Effector memory CD8-positive, alpha-beta T cell (primary cell): ENCODE measurements around the gene BLCAP.
A peak's percentile ranks its signal among the peaks of the same experiment; 100 is the strongest.

Source experiments
- ATAC-seq: fragments of 150-1000 bp; cut with Tn5 transposase; replicated peaks from 2 replicates; pipeline ENCODE4 v1.10.0; 2021; ENCODE audit warnings: mild to moderate bottlenecking, moderate library complexity
- DNase-seq, 3 experiments: peaks; one replicate each; pipeline ENCODE4 v3.0.0; 2021
- H3K27ac Mint-ChIP-seq, 2 donors: one replicate each; pipeline ENCODE4 v1.8.0; 2022; ENCODE audit warnings: mild to moderate bottlenecking in 2 of 2, mixed read lengths in 2 of 2, moderate library complexity in 2 of 2
- H3K27me3 Mint-ChIP-seq, 2 donors: one replicate each; pipeline ENCODE4 v1.8.0; 2022; ENCODE audit warnings: mixed read lengths in 2 of 2
- H3K36me3 Mint-ChIP-seq: one replicate; pipeline ENCODE4 v1.8.0; 2022; ENCODE audit warnings: mild to moderate bottlenecking, moderate library complexity, mixed read lengths; ENCODE audit not compliant: insufficient read depth
- H3K4me1 Mint-ChIP-seq, 2 donors: one replicate each; pipeline ENCODE4 v1.8.0; 2022; ENCODE audit warnings: low read depth in 2 of 2, mixed read lengths in 2 of 2
- H3K4me3 Mint-ChIP-seq, 2 donors: one replicate each; pipeline ENCODE4 v1.8.0; 2022; ENCODE audit warnings: mild to moderate bottlenecking in 2 of 2, mixed read lengths in 2 of 2, moderate library complexity in 2 of 2
- H3K9me3 Mint-ChIP-seq, 2 donors: one replicate each; pipeline ENCODE4 v1.8.0; 2022; ENCODE audit warnings: mixed read lengths in 2 of 2

Gene BLCAP

GRCh38 chr20:37530696-37531095, 3.0 kb upstream of the BLCAP start:
- peaks cover 26 to 28% of the 10 kb centered on the region in 2 donors for H3K4me1 Mint-ChIP-seq
- no peak overlapping the region for H3K27ac Mint-ChIP-seq
- H3K4me3 Mint-ChIP-seq = no peak overlapping the region
- H3K36me3 Mint-ChIP-seq = peaks cover 18% of the 10 kb centered on the region
- no peaks in the 10 kb centered on the region for H3K9me3 Mint-ChIP-seq
- H3K27me3 Mint-ChIP-seq = peaks cover 0 to 13% of the 10 kb centered on the region in 2 donors
- no peak for ATAC-seq
- DNase-seq = no peak

DNA sequence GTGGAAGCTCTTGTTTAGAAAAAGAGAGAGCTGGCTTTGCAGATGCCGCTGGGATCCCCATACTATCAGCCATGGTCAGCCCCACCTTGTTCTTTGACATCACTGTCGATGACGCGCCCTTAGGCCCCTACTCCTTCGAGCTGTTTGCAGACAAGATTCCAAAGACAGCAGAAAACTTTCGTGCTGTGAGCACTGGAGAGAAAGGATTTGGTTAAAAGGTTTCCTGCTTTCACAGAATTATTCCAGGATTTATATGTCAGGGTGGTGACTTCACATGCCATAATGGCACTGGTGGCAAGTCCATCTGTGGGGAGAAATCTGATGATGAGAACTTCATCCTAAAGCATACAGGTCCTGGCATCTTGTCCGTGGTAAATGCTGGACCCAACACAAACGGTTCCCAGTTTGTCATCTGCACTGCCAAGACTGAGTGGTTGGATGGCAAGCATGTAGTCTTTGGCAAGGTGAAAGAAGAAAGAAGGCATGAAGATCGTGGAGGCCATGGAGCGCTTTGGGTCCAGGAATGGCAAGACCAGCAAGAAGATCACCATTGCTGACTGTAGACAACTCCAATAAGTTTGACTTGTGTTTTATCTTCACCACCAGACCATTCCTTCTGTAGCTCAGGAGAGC, 2.4 kb upstream of the BLCAP start:
- H3K36me3 Mint-ChIP-seq = peaks cover 19% of the 10 kb centered on the region
- H3K4me3 Mint-ChIP-seq = no peak overlapping the region
- ATAC-seq = no peak
- H3K27ac Mint-ChIP-seq = no peak overlapping the region
- H3K27me3 Mint-ChIP-seq = peaks cover 0 to 13% of the 10 kb centered on the region in 2 donors
- peaks cover 33 to 34% of the 10 kb centered on the region in 2 donors for H3K4me1 Mint-ChIP-seq
- DNase-seq = no peak
- H3K9me3 Mint-ChIP-seq = no peaks in the 10 kb centered on the region

DNA sequence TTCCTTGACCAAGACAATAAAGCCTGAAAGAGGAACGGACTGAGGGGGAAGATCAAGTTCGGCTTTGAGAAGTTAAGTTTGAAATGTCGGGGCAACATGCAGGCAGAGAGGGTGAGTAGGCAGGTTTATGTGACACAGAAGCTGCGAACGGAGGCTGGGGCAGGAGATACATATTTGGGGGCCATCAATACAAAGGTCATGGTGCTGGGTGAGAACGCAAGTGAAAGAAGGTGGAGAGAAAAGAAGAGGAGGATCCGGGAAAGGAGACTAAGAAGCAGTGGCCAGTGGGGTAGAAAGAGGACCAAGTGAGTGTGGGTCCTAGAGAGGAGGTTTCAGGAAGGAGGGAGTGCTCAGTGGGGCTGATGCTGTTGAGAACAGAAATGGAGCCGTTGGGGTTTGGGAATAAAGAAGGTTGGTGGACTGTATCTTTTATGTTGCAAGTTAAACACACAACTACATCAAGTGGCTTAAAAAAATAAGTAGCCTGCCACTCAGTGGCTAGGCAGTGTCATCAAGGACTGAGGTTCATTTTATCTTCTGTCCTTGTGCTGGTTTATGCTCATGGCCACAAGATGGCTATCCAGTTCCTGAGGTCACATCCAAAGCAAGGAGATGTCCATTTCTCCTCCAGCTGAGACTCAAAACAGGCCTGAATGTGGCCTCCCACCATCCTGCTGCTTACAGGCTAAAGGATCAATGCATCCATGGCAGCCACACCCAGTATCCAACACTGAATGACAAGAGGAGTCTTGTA, 1.7 kb upstream of the BLCAP start:
- Mint-ChIP-seq H3K36me3 (peaks cover 23% of the 10 kb centered on the region), H3K4me1 (peaks cover 35 to 36% of the 10 kb centered on the region in 2 donors), H3K9me3 (no peaks in the 10 kb centered on the region), H3K27me3 (peaks cover 0 to 13% of the 10 kb centered on the region in 2 donors), H3K27ac (peak overlapping the region in 1 of 2 donors; percentile 6), H3K4me3 (peak overlapping the region in 1 of 2 donors; percentile 95)
- ATAC-seq (no peak), DNase-seq (no peak)

DNA sequence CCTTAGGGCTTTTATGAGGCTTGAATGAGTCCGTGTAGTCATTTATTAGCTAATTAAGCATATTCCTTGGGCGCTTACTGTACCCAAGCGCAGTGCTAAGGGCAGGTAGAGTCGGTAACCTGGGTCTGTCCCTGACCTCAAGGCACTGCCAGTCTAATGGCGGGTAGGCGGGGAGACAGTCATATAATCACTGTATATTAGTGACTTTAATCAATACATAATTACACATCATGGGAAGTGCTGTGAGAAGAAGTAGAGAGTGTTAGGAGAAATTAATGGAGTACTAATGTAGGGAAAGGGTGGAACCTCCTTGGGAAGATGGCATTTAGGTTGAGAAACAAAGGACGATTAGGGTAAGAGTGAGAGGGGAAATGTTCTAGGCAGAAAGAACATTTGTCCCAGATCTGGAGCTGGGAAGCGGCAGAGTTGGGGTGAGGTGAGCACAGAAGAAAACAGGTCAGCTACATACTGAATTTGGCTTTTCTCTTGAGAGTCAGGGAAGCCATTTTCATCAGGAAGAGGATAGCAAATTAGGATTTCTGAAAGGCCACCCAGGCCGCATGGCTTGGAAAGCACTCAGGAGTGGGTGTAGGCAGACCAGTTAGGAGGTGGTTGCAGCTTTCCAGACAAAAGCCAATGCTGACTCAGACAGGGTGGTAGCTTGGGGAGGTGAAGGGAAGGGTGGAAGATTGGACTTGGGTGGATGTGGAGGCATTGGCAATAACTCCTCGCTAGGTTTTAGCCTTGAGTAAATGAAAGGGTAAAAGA, 954 bp upstream of the BLCAP start:
- Mint-ChIP-seq H3K27ac (peak overlapping the region; percentile 100), H3K9me3 (no peaks in the 10 kb centered on the region), H3K4me3 (peak overlapping the region; percentile 88 to 95), H3K27me3 (peaks cover 0 to 13% of the 10 kb centered on the region in 2 donors), H3K36me3 (peaks cover 26% of the 10 kb centered on the region), H3K4me1 (peaks cover 39 to 43% of the 10 kb centered on the region in 2 donors)
- DNase-seq (no peak), ATAC-seq (no peak)

DNA sequence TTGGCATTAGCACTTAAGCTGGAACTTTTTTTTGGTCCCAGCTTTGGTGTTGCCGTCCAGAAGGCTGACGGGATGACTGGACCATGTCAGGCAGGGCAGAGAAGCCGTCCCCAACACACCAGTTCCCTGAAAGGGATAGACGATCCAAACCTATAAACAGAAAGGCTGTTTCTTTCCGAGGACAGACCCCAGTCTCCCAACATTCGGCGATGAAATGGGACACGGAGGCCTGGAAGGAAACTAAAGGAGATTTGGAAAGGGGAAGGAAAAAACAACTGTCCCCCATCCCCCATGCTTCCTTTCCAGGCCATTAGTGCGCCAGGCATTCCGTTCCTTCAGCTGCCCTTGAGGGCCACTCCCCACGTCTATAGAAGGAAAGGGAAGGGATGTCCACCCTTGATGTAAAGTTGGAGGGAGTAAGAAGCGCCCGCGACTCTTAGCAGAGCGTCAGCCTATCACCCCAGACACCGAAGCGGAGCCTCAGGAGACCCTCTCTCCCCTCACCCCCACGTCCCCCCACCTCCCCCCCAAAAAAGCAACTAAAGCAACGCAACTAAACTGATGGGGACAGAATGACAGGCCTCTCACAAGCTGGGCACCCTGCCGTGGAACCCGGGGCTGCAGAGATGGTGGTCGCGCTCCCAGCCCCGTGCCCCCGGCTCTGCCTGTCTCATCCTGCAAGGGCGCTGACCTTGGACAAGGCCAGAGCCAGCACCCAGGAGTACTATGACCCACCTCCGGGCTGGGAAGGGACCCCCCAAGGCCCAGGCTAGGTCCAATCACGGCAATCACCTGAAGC, 638 bp downstream of the BLCAP start:
- H3K4me1 Mint-ChIP-seq = peaks cover 45 to 47% of the 10 kb centered on the region in 2 donors
- peak overlapping the region; percentile 88 to 95 for H3K4me3 Mint-ChIP-seq
- peak overlapping the region; percentile 100 for H3K27ac Mint-ChIP-seq
- no peak for DNase-seq
- H3K36me3 Mint-ChIP-seq = peaks cover 30% of the 10 kb centered on the region
- H3K27me3 Mint-ChIP-seq = peaks cover 0 to 13% of the 10 kb centered on the region in 2 donors
- H3K9me3 Mint-ChIP-seq = no peaks in the 10 kb centered on the region
- no peak for ATAC-seq

DNA sequence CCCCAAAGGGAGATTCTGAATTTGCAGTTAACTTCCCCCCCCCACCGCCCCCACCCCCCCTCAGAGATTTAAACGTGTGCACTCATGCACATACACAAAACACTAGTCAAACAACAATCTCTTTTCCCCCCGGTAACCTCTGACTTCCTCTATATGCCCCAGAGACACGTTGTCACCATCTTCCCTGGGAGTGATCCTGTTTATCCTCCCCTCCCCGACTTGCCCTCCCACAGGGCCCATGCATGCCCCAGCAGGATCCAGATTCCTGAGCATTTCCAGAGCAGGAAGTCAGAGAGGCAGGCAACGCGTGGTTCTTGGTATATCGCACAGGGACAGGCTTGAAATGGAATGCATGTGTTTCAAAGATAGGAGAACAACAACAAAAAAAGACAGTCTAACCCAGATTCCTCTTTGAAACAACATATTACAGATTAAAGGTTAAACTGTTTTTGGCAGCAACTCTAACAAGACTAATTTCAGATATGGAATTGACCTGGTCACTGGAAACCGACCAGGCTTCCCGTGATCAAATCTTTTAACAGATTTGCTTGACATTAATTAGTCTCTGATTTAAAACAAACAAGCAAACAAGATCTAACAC, 1.3 kb downstream of the BLCAP start:
- DNase-seq = no peak
- peaks cover 36% of the 10 kb centered on the region for H3K36me3 Mint-ChIP-seq
- H3K27ac Mint-ChIP-seq = peak overlapping the region; percentile 100
- peaks cover 0 to 7% of the 10 kb centered on the region in 2 donors for H3K27me3 Mint-ChIP-seq
- peak overlapping the region; percentile 88 to 95 for H3K4me3 Mint-ChIP-seq
- no peak for ATAC-seq
- peaks cover 47 to 49% of the 10 kb centered on the region in 2 donors for H3K4me1 Mint-ChIP-seq
- H3K9me3 Mint-ChIP-seq = no peaks in the 10 kb centered on the region

GRCh38 chr20:37525810-37526209, 1.9 kb downstream of the BLCAP start:
- Mint-ChIP-seq H3K4me3 (peak overlapping the region; percentile 88 to 95), H3K9me3 (no peaks in the 10 kb centered on the region), H3K4me1 (peaks cover 49% of the 10 kb centered on the region in 2 donors), H3K27me3 (peaks cover 0 to 2% of the 10 kb centered on the region in 2 donors), H3K27ac (peak overlapping the region; percentile 100), H3K36me3 (peaks cover 39% of the 10 kb centered on the region)
- no peak for ATAC-seq
- DNase-seq = no peak

- Mint-ChIP-seq H3K4me3 (peak overlapping the region; percentile 88 to 95), H3K4me1 (peaks cover 55 to 56% of the 10 kb centered on the region in 2 donors), H3K36me3 (peaks cover 39% of the 10 kb centered on the region), H3K9me3 (no peaks in the 10 kb centered on the region), H3K27me3 (no peaks in the 10 kb centered on the region), H3K27ac (peak overlapping the region; percentile 93 to 100)
- ATAC-seq (peak; percentile 8), DNase-seq (peak in 1 of 3 experiments; percentile 15)
These were observed 2.6 kb downstream of the BLCAP start for GRCh38 chr20:37524859-37525708.

DNA sequence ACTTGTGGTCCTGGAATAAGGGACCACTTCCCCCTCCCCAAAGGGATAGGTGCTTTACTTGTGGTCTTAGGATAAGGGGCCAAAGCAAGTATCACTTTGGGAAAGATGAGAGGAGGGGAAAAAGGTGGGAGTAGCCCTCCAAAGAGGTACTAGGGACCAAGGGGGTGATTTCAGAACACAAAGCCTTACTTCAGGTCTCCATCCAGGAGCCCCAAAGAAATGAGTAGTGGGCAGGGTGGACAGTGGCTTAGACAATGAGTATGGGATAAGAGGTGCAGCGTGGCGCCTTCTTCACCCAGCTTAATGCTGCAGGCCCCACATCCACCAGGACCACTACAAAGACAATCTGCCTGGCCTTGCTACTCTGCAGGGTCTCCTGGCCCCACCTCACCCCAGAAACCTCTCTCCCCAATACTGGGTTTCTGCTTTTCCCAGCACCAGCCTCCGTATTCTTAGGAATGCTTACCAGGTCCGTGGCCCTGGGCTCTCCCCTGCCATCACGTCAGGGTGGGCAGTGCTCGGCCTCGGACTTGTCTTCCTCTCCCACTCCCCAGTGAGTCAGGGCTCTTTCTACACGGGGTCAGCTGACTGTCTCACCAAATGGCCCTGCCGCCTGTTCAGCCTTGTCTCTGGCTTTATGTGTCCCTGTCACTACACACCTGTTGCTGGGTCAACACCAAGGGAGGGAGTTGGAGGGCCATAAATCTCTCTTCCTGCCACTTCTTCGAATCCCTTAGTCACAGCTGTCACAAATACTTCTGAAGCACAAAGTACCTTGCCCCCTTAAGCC, 3.6 kb downstream of the BLCAP start:
- Mint-ChIP-seq H3K36me3 (peaks cover 46% of the 10 kb centered on the region), H3K27ac (peak overlapping the region; percentile 93 to 100), H3K4me3 (peak overlapping the region in 1 of 2 donors; percentile 88), H3K27me3 (no peaks in the 10 kb centered on the region), H3K4me1 (peaks cover 57 to 59% of the 10 kb centered on the region in 2 donors), H3K9me3 (no peaks in the 10 kb centered on the region)
- DNase-seq = no peak
- ATAC-seq = no peak

DNA sequence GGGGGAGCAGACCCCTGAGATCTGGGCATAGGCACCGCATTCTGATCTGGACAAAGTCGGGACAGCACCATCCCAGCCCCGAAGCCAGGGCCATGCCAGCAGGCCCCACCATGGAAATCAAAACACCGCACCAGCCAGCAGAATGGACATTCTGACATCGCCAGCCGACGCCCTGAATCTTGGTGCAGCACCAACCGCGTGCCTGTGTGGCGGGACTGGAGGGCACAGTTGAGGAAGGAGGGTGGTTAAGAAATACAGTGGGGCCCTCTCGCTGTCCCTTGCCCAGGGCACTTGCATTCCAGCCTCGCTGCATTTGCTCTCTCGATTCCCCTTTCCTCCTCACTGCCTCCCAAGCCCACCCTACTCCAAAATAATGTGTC, 4.7 kb downstream of the BLCAP start:
- DNase-seq = no peak
- Mint-ChIP-seq H3K9me3 (no peaks in the 10 kb centered on the region), H3K4me1 (peaks cover 58 to 59% of the 10 kb centered on the region in 2 donors), H3K4me3 (no peak overlapping the region), H3K27ac (peak overlapping the region in 1 of 2 donors; percentile 14), H3K36me3 (peaks cover 48% of the 10 kb centered on the region), H3K27me3 (no peaks in the 10 kb centered on the region)
- ATAC-seq = no peak

GRCh38 chr20:37522260-37523011, 5.2 kb downstream of the BLCAP start:
- no peaks in the 10 kb centered on the region for H3K9me3 Mint-ChIP-seq
- H3K4me3 Mint-ChIP-seq = no peak overlapping the region
- ATAC-seq (no peak), DNase-seq (no peak)
- peaks cover 58 to 59% of the 10 kb centered on the region in 2 donors for H3K4me1 Mint-ChIP-seq
- no peaks in the 10 kb centered on the region for H3K27me3 Mint-ChIP-seq
- H3K36me3 Mint-ChIP-seq = peaks cover 45% of the 10 kb centered on the region
- H3K27ac Mint-ChIP-seq = no peak overlapping the region
